Measurements from ENCODE around the gene CRHR1. TPM values are rescaled to one million over a fixed set of nuclear protein-coding genes. Genes with fewer than 3 reads are reported as not detected.
A peak's percentile ranks its signal among the peaks of the same experiment; 100 is the strongest.

The CRHR1 gene
- total RNA-seq, 1 experiment from 2014 or later = not detected

DNA sequence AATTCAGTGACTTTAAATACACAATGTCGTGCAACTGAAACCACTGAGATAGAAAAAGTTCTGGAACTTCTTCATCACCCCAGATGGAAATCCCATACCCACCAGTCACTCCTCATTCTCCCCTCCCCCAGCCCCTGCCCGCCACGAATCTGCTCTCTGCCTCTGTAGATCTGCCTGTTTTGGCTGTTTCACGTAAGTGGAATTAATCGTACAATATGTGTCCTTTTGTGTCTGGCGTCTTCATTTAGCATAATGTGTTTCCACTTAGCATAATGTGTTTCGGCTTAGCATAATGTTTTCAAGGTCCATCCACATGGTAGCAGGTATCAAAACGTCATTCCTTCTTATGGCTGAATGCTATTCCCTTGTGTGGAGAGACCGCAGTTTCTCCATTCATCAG is 57.1 kb downstream of the CRHR1 start:
- no peaks in the 10 kb centered on the region for H4K20me1 ChIP-seq (ENCODE audit: low read length)
- no peaks in the 10 kb centered on the region for H3K9me2 ChIP-seq (replicated peaks; ENCODE audit: low read length)
- H3K27me3 ChIP-seq (ENCODE audit: low read length) = peaks cover 6% of the 10 kb centered on the region; the same call in 1 of the 2 replicates
- CTCF ChIA-PET = no interaction called here
- ATAC-seq (no peak), DNase-seq (no peak)
- no peaks in the 10 kb centered on the region for H3K9me3 ChIP-seq (ENCODE audit: low read length)
- H3K79me2 ChIP-seq (ENCODE audit: low read length) = no peaks in the 10 kb centered on the region
- no peak overlapping the region for H3K4me3 ChIP-seq (ENCODE audit: low read length)
- BruUV-seq (replicated peaks) = no TSS peak
- intact Hi-C loops (cut with micrococcal nuclease) = no loop called here
- no peak overlapping the region for H3K4me2 ChIP-seq (ENCODE audit: low read length)
- H3K36me3 ChIP-seq (ENCODE audit: low read depth, low read length) = no peaks in the 10 kb centered on the region
- H2AFZ ChIP-seq (ENCODE audit: low read length) = no peak overlapping the region
- H3F3A ChIP-seq (ENCODE audit: low read length, unreplicated experiment) = no peaks in the 10 kb centered on the region
- TF ChIP-seq EZH2phosphoT487 (IDR thresholded peaks at IDR 0.05; ENCODE audit: borderline replicate concordance, low read length) = no peak
- TF ChIP-seq, protein P1, sequence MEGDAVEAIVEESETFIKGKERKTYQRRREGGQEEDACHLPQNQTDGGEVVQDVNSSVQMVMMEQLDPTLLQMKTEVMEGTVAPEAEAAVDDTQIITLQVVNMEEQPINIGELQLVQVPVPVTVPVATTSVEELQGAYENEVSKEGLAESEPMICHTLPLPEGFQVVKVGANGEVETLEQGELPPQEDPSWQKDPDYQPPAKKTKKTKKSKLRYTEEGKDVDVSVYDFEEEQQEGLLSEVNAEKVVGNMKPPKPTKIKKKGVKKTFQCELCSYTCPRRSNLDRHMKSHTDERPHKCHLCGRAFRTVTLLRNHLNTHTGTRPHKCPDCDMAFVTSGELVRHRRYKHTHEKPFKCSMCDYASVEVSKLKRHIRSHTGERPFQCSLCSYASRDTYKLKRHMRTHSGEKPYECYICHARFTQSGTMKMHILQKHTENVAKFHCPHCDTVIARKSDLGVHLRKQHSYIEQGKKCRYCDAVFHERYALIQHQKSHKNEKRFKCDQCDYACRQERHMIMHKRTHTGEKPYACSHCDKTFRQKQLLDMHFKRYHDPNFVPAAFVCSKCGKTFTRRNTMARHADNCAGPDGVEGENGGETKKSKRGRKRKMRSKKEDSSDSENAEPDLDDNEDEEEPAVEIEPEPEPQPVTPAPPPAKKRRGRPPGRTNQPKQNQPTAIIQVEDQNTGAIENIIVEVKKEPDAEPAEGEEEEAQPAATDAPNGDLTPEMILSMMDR (conservative IDR thresholded peaks at IDR 0.05; ENCODE audit: low read depth, low read length) = no peak
- TF ChIP-seq EZH2 (IDR thresholded peaks at IDR 0.05; ENCODE audit: low read length, unreplicated experiment) = no peak
- no peak overlapping the region for H3K9ac ChIP-seq (ENCODE audit: low read length)
- H3K4me1 ChIP-seq (ENCODE audit: insufficient read depth, low read length) = no peaks in the 10 kb centered on the region; the same call in 1 of the 2 replicates
- POLR2A ChIA-PET (ENCODE audit: unreplicated experiment) = no interaction called here
- H3K27ac ChIP-seq (ENCODE audit: low read length) = no peak overlapping the region

DNA sequence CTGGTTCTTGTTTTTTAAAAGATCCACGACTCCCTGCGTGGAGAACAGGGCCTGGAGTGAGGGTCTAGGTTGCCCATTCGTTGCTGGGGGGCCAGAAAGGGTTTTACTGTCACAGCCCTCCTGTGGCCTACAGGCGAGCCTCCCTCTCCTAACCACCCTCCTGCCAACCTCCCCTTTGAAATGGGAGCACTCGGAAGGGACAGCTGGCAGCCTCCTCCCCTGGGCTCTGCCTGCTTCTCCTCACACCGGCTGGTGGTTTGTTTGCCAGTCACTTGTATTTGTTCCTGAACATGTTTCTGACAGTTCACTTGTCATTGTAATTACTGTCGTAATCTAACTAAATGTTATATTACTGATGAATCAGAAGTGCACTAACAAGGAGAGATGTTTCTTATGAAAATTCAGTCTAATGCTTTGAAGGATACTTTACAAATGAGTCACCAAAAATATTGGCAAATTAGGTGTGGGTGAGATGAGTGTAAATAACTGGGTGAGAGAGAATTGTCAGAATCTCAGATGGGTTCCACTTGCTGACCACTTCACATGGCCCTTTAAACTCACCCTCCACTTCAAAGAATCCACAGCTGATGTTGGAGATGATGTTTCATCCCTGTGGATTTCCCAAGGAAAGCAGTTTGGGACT is 57.9 kb downstream of the CRHR1 start:
- POLR2A ChIA-PET (ENCODE audit: unreplicated experiment) = no interaction called here
- H3K27me3 ChIP-seq (ENCODE audit: low read length) = peaks cover 5% of the 10 kb centered on the region; the same call in 1 of the 2 replicates
- peak; percentile 40 for ATAC-seq

DNA sequence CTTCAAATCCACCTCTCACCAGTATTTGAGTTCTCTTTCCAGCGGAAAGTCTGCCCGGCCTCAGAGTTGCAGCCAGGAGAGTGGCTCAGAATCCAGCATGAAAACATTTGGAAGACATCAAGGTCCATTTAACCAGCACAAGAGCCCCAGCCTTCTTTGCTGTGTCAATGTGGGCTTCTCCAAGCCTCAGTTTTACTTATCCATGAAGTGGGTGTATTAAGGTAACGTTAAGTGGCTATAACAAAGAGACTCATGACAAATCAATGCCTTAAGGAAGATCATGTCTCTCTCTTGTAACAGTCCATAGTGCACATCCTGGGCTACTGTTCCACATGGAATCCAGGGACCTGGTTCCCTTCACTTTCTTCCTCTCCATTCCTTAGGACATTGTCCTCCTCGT is 59.6 kb downstream of the CRHR1 start:
- Histone ChIP-seq H3K4me2 (ENCODE audit: low read length) (no peak overlapping the region), H3K27ac (ENCODE audit: low read length) (no peak overlapping the region), H3K9ac (ENCODE audit: low read length) (no peak overlapping the region), H3K36me3 (ENCODE audit: low read depth, low read length) (no peaks in the 10 kb centered on the region), H3K4me1 (ENCODE audit: insufficient read depth, low read length) (no peaks in the 10 kb centered on the region; the same call in 1 of the 2 replicates), H3K27me3 (ENCODE audit: low read length) (no peaks in the 10 kb centered on the region; the same call in 1 of the 2 replicates), H3K9me3 (ENCODE audit: low read length) (no peaks in the 10 kb centered on the region), H2AFZ (ENCODE audit: low read length) (no peak overlapping the region), H3F3A (ENCODE audit: low read length, unreplicated experiment) (no peaks in the 10 kb centered on the region), H3K79me2 (ENCODE audit: low read length) (no peaks in the 10 kb centered on the region), H3K4me3 (ENCODE audit: low read length) (no peak overlapping the region), H3K9me2 (replicated peaks; ENCODE audit: low read length) (no peaks in the 10 kb centered on the region), H4K20me1 (ENCODE audit: low read length) (no peaks in the 10 kb centered on the region)
- BruUV-seq (replicated peaks) = no TSS peak
- DNase-seq = no peak
- TF ChIP-seq, protein P1 (conservative IDR thresholded peaks at IDR 0.05; ENCODE audit: low read depth, low read length) = no peak
- no peak for TF ChIP-seq EZH2phosphoT487 (IDR thresholded peaks at IDR 0.05; ENCODE audit: borderline replicate concordance, low read length)
- no peak for TF ChIP-seq EZH2 (IDR thresholded peaks at IDR 0.05; ENCODE audit: low read length, unreplicated experiment)
- no peak for ATAC-seq
- ChIA-PET POLR2A (ENCODE audit: unreplicated experiment) (no interaction called here), CTCF (no interaction called here)
- intact Hi-C loops (cut with micrococcal nuclease) = no loop called here

More for the DNA sequence above, 57.9 kb downstream of the CRHR1 start:
- H3F3A ChIP-seq (ENCODE audit: low read length, unreplicated experiment) = no peaks in the 10 kb centered on the region
- H3K4me1 ChIP-seq (ENCODE audit: insufficient read depth, low read length) = no peaks in the 10 kb centered on the region; the same call in 1 of the 2 replicates
- no peaks in the 10 kb centered on the region for H4K20me1 ChIP-seq (ENCODE audit: low read length)
- TF ChIP-seq EZH2 (IDR thresholded peaks at IDR 0.05; ENCODE audit: low read length, unreplicated experiment) = no peak
- TF ChIP-seq, protein P1 (conservative IDR thresholded peaks at IDR 0.05; ENCODE audit: low read depth, low read length) = no peak
- TF ChIP-seq EZH2phosphoT487 (IDR thresholded peaks at IDR 0.05; ENCODE audit: borderline replicate concordance, low read length) = no peak
- no peak overlapping the region for H3K9ac ChIP-seq (ENCODE audit: low read length)
- no peaks in the 10 kb centered on the region for H3K36me3 ChIP-seq (ENCODE audit: low read depth, low read length)
- no peak overlapping the region for H3K4me3 ChIP-seq (ENCODE audit: low read length)
- H3K27ac ChIP-seq (ENCODE audit: low read length) = no peak overlapping the region
- H3K4me2 ChIP-seq (ENCODE audit: low read length) = no peak overlapping the region
- BruUV-seq (replicated peaks) = no TSS peak
- H3K9me3 ChIP-seq (ENCODE audit: low read length) = no peaks in the 10 kb centered on the region
- CTCF ChIA-PET = no interaction called here
- intact Hi-C loops (cut with micrococcal nuclease) = no loop called here
- H3K79me2 ChIP-seq (ENCODE audit: low read length) = no peaks in the 10 kb centered on the region
- DNase-seq = peak; percentile 39
- H2AFZ ChIP-seq (ENCODE audit: low read length) = no peak overlapping the region
- no peaks in the 10 kb centered on the region for H3K9me2 ChIP-seq (replicated peaks; ENCODE audit: low read length)

Data from PC-3 (cell line).